Measurements from ENCODE around the gene INTS15.

The INTS15 gene

GRCh38 chr7:6652446-6653011 is 62.7 kb downstream of the INTS15 start:
- no peak for DNase-seq (ENCODE audit: low read depth, low spot score)
- TF ChIP-seq CTCF (IDR thresholded peaks at IDR 0.05; ENCODE audit: low read depth, low read length) = no peak
- in situ Hi-C loops (cut with HindIII; ENCODE audit: low sequenced_read_pairs) = no loop called here
- H3K4me3 ChIP-seq (ENCODE audit: low read depth, low read length) = no peak overlapping the region

GRCh38 chr7:6653071-6654003 is 63.5 kb downstream of the INTS15 start:
- no peak for DNase-seq (ENCODE audit: low read depth, low spot score)
- TF ChIP-seq CTCF (IDR thresholded peaks at IDR 0.05; ENCODE audit: low read depth, low read length) = no peak
- in situ Hi-C loops (cut with HindIII; ENCODE audit: low sequenced_read_pairs) = no loop called here
- no peak overlapping the region for H3K4me3 ChIP-seq (ENCODE audit: low read depth, low read length)

- DNase-seq (ENCODE audit: low read depth, low spot score) = no peak
- in situ Hi-C loops (cut with HindIII; ENCODE audit: low sequenced_read_pairs) = no loop called here
Observed at GRCh38 chr7:6654113-6654841, 64.5 kb downstream of the INTS15 start.

GRCh38 chr7:6654842-6655610 is 65.2 kb downstream of the INTS15 start:
- no peak for DNase-seq (ENCODE audit: low read depth, low spot score)
- H3K4me3 ChIP-seq (ENCODE audit: low read depth, low read length) = no peak overlapping the region
- no peak for TF ChIP-seq CTCF (IDR thresholded peaks at IDR 0.05; ENCODE audit: low read depth, low read length)
- in situ Hi-C loops (cut with HindIII; ENCODE audit: low sequenced_read_pairs) = no loop called here

More at GRCh38 chr7:6654113-6654841, 64.5 kb downstream of the INTS15 start:
- TF ChIP-seq CTCF (IDR thresholded peaks at IDR 0.05; ENCODE audit: low read depth, low read length) = no peak
- no peak overlapping the region for H3K4me3 ChIP-seq (ENCODE audit: low read depth, low read length)

- in situ Hi-C loops (cut with HindIII; ENCODE audit: low sequenced_read_pairs) = no loop called here
- no peak for DNase-seq (ENCODE audit: low read depth, low spot score)
- H3K4me3 ChIP-seq (ENCODE audit: low read depth, low read length) = no peak overlapping the region
- no peak for TF ChIP-seq CTCF (IDR thresholded peaks at IDR 0.05; ENCODE audit: low read depth, low read length)
Observed at GRCh38 chr7:6655636-6656385, 66.0 kb downstream of the INTS15 start.

Data from astrocyte of the spinal cord (primary cell).